HCT116 (cell line): ENCODE data around the gene GBX1. TPM values are rescaled to one million over a fixed set of nuclear protein-coding genes. Genes with fewer than 3 reads are reported as not detected.

Experiments used
- ATAC-seq: fragments of 200-7000 bp; cut with Tn5 transposase; 2 replicates; pipeline ENCODE4 v1.9.1; 2020; ENCODE audit warnings: mild to moderate bottlenecking, moderate library complexity
- BruUV-seq: library from RNA; stranded (reverse); fragments of 400-500 nt; replicated peaks from 2 replicates; lab custom pipeline; 2021; lab: Mats Ljungman, UMichigan
- CTCF ChIA-PET: fragments of 300-600 bp; sonication (Branson Sonifier 250); formaldehyde crosslinking; loops from one replicate; lab custom pipeline; 2021; ENCODE audit warnings: antibody characterized with exemption; lab: Charles Lee
- POLR2A ChIA-PET: fragments of 300-600, 350-600 bp; sonication (Branson Sonifier 250); formaldehyde crosslinking; loops from one replicate; lab custom pipeline; 2021; ENCODE audit warnings: antibody characterized with exemption; lab: Charles Lee
- RAD21 ChIA-PET, 2 experiments: fragments of 300-600 bp; sonication (Branson Sonifier 250); formaldehyde crosslinking; loops; one replicate each; lab custom pipeline; 2023; ENCODE audit warnings: low total read pairs in 2 of 2; ENCODE audit not compliant: uncharacterized antibody in 2 of 2, unreplicated experiment in 2 of 2, low non-redundant PET in 1 of 2; lab: Charles Lee
- DNase-seq: peaks from one replicate; pipeline ENCODE4 v3.0.0-alpha.2; 2010; ENCODE audit warnings: low read depth, low spot score
- H2AFZ ChIP-seq: fragments of 200-600 bp; shearing (Covaris generic), sonication (generic); 2 replicates; pipeline ENCODE4 v1.6.1; 2017; ENCODE audit warnings: low read depth, mixed run types, mixed read lengths, antibody characterized with exemption, low read length; ENCODE audit not compliant: poor library complexity, severe bottlenecking
- H3K27ac ChIP-seq: 2 replicates; pipeline ENCODE4 v1.5.1; 2012; ENCODE audit warnings: low read depth, low read length
- H3K27me3 ChIP-seq: fragments of 200-600 bp; sonication (generic); 2 replicates; pipeline ENCODE4 v1.6.1; 2016; ENCODE audit warnings: mixed run types, low read length, mixed read lengths; ENCODE audit not compliant: insufficient read depth
- H3K36me3 ChIP-seq, 2 experiments: fragments of 200-500 bp in 1 of 2; fragments of 200-600 bp in 1 of 2; sonication (Bioruptor generic) in 1 of 2; sonication (generic) in 1 of 2; 2 replicates each; pipeline versions ENCODE4 v1.5.1 to v1.6.1; 2014 to 2016; ENCODE audit warnings: low read length in 2 of 2, inconsistent platforms in 1 of 2, mixed read lengths in 1 of 2, mixed run types in 1 of 2; ENCODE audit not compliant: insufficient read depth in 2 of 2, control insufficient read depth in 1 of 2
- H3K4me1 ChIP-seq, 2 experiments: fragments of 200-600 bp in 1 of 2; sonication (generic) in 1 of 2; 2 replicates each; pipeline versions ENCODE4 v1.5.1 to v1.6.1; 2012 to 2017; ENCODE audit warnings: low read length in 2 of 2, inconsistent platforms in 1 of 2, mild to moderate bottlenecking in 1 of 2, mixed read lengths in 1 of 2, mixed run types in 1 of 2, moderate library complexity in 1 of 2; ENCODE audit not compliant: insufficient read depth in 2 of 2, control insufficient read depth in 1 of 2
- H3K4me2 ChIP-seq: fragments of 200-600 bp; sonication (generic); 2 replicates; pipeline ENCODE4 v1.6.1; 2017; ENCODE audit warnings: mixed run types, low read length, mixed read lengths
- H3K4me3 ChIP-seq, 2 experiments: fragments of 200-600 bp in 1 of 2; sonication (generic) in 1 of 2; replicated peaks in 1 of 2; 2 replicates each; pipeline ENCODE4 v1.5.1; 2011 to 2016; ENCODE audit warnings: low read length in 2 of 2, control low read depth in 1 of 2, low read depth in 1 of 2, mild to moderate bottlenecking in 1 of 2, mixed read lengths in 1 of 2, mixed run types in 1 of 2
- H3K79me2 ChIP-seq: fragments of 200-600 bp; sonication (generic); 2 replicates; pipeline ENCODE4 v1.6.1; 2017; ENCODE audit warnings: mild to moderate bottlenecking, mixed run types, low read length, moderate library complexity, mixed read lengths; ENCODE audit not compliant: insufficient read depth
- H3K9ac ChIP-seq: fragments of 200-600 bp; sonication (generic); 2 replicates; pipeline ENCODE4 v1.6.1; 2016; ENCODE audit warnings: low read length, mixed read lengths
- H3K9me2 ChIP-seq: fragments of 200-600 bp; sonication (generic), shearing (Covaris generic); 2 replicates; pipeline ENCODE4 v1.6.1; 2017; ENCODE audit warnings: mixed run types, mild to moderate bottlenecking, moderate library complexity; ENCODE audit not compliant: insufficient read depth
- H3K9me3 ChIP-seq, 2 experiments: fragments of 200-500 bp in 1 of 2; fragments of 200-600 bp in 1 of 2; sonication (Bioruptor generic) in 1 of 2; sonication (generic) in 1 of 2; 2 replicates each; pipeline ENCODE4 v1.6.1; 2014 to 2017; ENCODE audit warnings: low read length in 2 of 2, mixed read lengths in 2 of 2, inconsistent platforms in 1 of 2, low read depth in 1 of 2, mild to moderate bottlenecking in 1 of 2, mixed run types in 1 of 2, moderate library complexity in 1 of 2; ENCODE audit not compliant: control insufficient read depth in 1 of 2, insufficient read depth in 1 of 2
- H4K20me1 ChIP-seq: fragments of 200-600 bp; sonication (generic), shearing (Covaris generic); 2 replicates; pipeline ENCODE4 v1.6.1; 2017; ENCODE audit warnings: mixed run types, mild to moderate bottlenecking, moderate library complexity; ENCODE audit not compliant: insufficient read depth
- ATF3 ChIP-seq: IDR thresholded peaks from 2 replicates; pipeline ENCODE4 v1.6.1; 2012
- CTCF ChIP-seq, 3 experiments: fragments of 200-600 bp in 1 of 3; sonication (generic) in 1 of 3; IDR thresholded peaks in 2 of 3; conservative IDR thresholded peaks in 1 of 3; 2 replicates each; pipeline ENCODE4 v1.5.1; 2012 to 2017; ENCODE audit warnings: low read depth in 2 of 3, low read length in 2 of 3, antibody characterized with exemption in 1 of 3, borderline replicate concordance in 1 of 3, control low read depth in 1 of 3, mild to moderate bottlenecking in 1 of 3, mixed read lengths in 1 of 3, mixed run types in 1 of 3, moderate library complexity in 1 of 3; ENCODE audit not compliant: insufficient read depth in 1 of 3
- ELF1 ChIP-seq: IDR thresholded peaks from 2 replicates; pipeline ENCODE4 v1.6.1; 2012; ENCODE audit warnings: low read depth, borderline replicate concordance
- EZH2 ChIP-seq: fragments of 200-600 bp; sonication (generic); IDR thresholded peaks from 2 replicates; pipeline ENCODE4 v1.6.1; 2017; ENCODE audit warnings: antibody characterized with exemption, mixed run types
- EZH2phosphoT487 ChIP-seq: fragments of 200-600 bp; IDR thresholded peaks from 2 replicates; pipeline ENCODE4 v1.6.1; 2018; ENCODE audit warnings: antibody characterized with exemption, borderline replicate concordance
- FOSL1 ChIP-seq: IDR thresholded peaks from 2 replicates; pipeline ENCODE4 v1.6.1; 2012; ENCODE audit warnings: low read depth
- POLR2AphosphoS5 ChIP-seq: IDR thresholded peaks from 2 replicates; pipeline ENCODE4 v1.6.1; 2011; ENCODE audit warnings: mild to moderate bottlenecking, low read depth, low read length, moderate library complexity
- REST ChIP-seq: IDR thresholded peaks from 2 replicates; pipeline ENCODE4 v1.6.1; 2012; ENCODE audit warnings: low read depth
- SIN3A ChIP-seq: IDR thresholded peaks from 2 replicates; pipeline ENCODE4 v1.6.1; 2012; ENCODE audit warnings: low read depth
- SP1 ChIP-seq: IDR thresholded peaks from 2 replicates; pipeline ENCODE4 v1.6.1; 2012; ENCODE audit warnings: low read depth
- SRF ChIP-seq: IDR thresholded peaks from 2 replicates; pipeline ENCODE4 v1.6.1; 2012; ENCODE audit warnings: low read depth
- TCF7L2 ChIP-seq: IDR thresholded peaks from 2 replicates; pipeline ENCODE4 v1.7.0; 2011; ENCODE audit warnings: borderline replicate concordance, inconsistent platforms; ENCODE audit not compliant: insufficient read depth, insufficient read length; ENCODE audit errors: extremely low read depth
- YY1 ChIP-seq: IDR thresholded peaks from 2 replicates; pipeline ENCODE4 v1.6.1; 2011; ENCODE audit warnings: low read length, low read depth, moderate library complexity, mild to moderate bottlenecking; ENCODE audit not compliant: insufficient replicate concordance; ENCODE audit errors: extremely low read depth
- ZFX ChIP-seq: fragments of 450-650 bp; IDR thresholded peaks from 2 replicates; pipeline ENCODE4 v1.6.1; 2017
- intact Hi-C: fragments of 100-400 bp; cut with micrococcal nuclease; formaldehyde crosslinking; loops from 2 replicates; pipeline ENCODE4 v1.10.0; 2022
- total RNA-seq: library from RNA; stranded (reverse); gene quantifications from one replicate; pipeline ENCODE4 v1.2.1, GENCODE V29; 2021; ENCODE audit not compliant: unreplicated experiment

The GBX1 gene
- total RNA-seq, 1 experiment from 2014 or later = 0.86 TPM

- CTCF ChIA-PET = no interaction called here
- ATAC-seq = no peak
Measured at GRCh38 chr7:151212626-151213025, 45.1 kb upstream of the GBX1 start.

More at GRCh38 chr7:151212626-151213025, 45.1 kb upstream of the GBX1 start:
- H3K79me2 ChIP-seq = no peaks in the 10 kb centered on the region
- H3K9ac ChIP-seq = no peak overlapping the region
- H2AFZ ChIP-seq = no peak overlapping the region
- H3K27me3 ChIP-seq = no peaks in the 10 kb centered on the region
- no peak for DNase-seq
- POLR2A ChIA-PET = no interaction called here
- peaks cover 27 to 38% of the 10 kb centered on the region in 2 experiments; a peak in 3 of 4 replicates for H3K36me3 ChIP-seq
- no peak overlapping the region for H3K4me2 ChIP-seq
- H3K9me2 ChIP-seq = no peaks in the 10 kb centered on the region
- intact Hi-C loops = no loop called here
- BruUV-seq = no TSS peak
- RAD21 ChIA-PET = no interaction called here
- no peak overlapping the region for H3K4me3 ChIP-seq
- no peak for TF ChIP-seq SIN3A
- no peak for TF ChIP-seq CTCF (IDR thresholded peaks at IDR 0.05 in 2 of 3, conservative IDR thresholded peaks at IDR 0.05 in 1 of 3; ENCODE audit: borderline replicate concordance in 1 of 3, insufficient read depth in 1 of 3, low read depth in 2 of 3, low read length in 2 of 3)
- no peak for TF ChIP-seq EZH2phosphoT487
- TF ChIP-seq REST = no peak
- no peak for TF ChIP-seq EZH2
- no peak for TF ChIP-seq POLR2AphosphoS5
- TF ChIP-seq FOSL1 = no peak
- no peak for TF ChIP-seq SP1
- no peak for TF ChIP-seq ZFX
- no peak for TF ChIP-seq YY1
- no peak for TF ChIP-seq TCF7L2
- TF ChIP-seq ATF3 = no peak
- no peak for TF ChIP-seq ELF1
- no peak for TF ChIP-seq SRF
- H3K4me1 ChIP-seq = no peaks in the 10 kb centered on the region
- H4K20me1 ChIP-seq = no peaks in the 10 kb centered on the region
- no peaks in the 10 kb centered on the region for H3K9me3 ChIP-seq
- no peak overlapping the region for H3K27ac ChIP-seq
